Cardiac fibroblast (primary cell): Measurements from ENCODE around the gene RHCG.

ENCODE experiments used
- DNase-seq, 2 donors: peaks; one replicate each; pipeline versions ENCODE4 v3.0.0 to v3.0.0-alpha.2; 2010; ENCODE audit warnings: low read depth in 2 of 2
- H3K4me3 ChIP-seq, 2 donors: replicated peaks in 1 of 2; 1 replicate in 1 of 2; 2 replicates in 1 of 2; pipeline ENCODE4 v1.5.1; 2011; ENCODE audit warnings: low read depth in 2 of 2, low read length in 2 of 2, mild to moderate bottlenecking in 2 of 2, moderate library complexity in 1 of 2
- TF ChIP-seq, protein P1 (sequence below): IDR thresholded peaks from one replicate; pipeline ENCODE4 v1.5.1; 2011; ENCODE audit warnings: low read depth, mild to moderate bottlenecking, low read length, inconsistent platforms

The RHCG gene

GRCh38 chr15:89433686-89434085 lies 62.7 kb downstream of the RHCG start:
- H3K4me3 ChIP-seq, result no peak overlapping the region
- no peak for DNase-seq
- TF ChIP-seq, protein P1, sequence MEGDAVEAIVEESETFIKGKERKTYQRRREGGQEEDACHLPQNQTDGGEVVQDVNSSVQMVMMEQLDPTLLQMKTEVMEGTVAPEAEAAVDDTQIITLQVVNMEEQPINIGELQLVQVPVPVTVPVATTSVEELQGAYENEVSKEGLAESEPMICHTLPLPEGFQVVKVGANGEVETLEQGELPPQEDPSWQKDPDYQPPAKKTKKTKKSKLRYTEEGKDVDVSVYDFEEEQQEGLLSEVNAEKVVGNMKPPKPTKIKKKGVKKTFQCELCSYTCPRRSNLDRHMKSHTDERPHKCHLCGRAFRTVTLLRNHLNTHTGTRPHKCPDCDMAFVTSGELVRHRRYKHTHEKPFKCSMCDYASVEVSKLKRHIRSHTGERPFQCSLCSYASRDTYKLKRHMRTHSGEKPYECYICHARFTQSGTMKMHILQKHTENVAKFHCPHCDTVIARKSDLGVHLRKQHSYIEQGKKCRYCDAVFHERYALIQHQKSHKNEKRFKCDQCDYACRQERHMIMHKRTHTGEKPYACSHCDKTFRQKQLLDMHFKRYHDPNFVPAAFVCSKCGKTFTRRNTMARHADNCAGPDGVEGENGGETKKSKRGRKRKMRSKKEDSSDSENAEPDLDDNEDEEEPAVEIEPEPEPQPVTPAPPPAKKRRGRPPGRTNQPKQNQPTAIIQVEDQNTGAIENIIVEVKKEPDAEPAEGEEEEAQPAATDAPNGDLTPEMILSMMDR, result no peak

- DNase-seq, result peak; percentile 72 to 75
- H3K4me3 ChIP-seq, result peak overlapping the region; percentile 41 to 52
- TF ChIP-seq, protein P1, result peak; percentile 97
These were observed 65.6 kb downstream of the RHCG start for GRCh38 chr15:89430530-89431341.

DNA sequence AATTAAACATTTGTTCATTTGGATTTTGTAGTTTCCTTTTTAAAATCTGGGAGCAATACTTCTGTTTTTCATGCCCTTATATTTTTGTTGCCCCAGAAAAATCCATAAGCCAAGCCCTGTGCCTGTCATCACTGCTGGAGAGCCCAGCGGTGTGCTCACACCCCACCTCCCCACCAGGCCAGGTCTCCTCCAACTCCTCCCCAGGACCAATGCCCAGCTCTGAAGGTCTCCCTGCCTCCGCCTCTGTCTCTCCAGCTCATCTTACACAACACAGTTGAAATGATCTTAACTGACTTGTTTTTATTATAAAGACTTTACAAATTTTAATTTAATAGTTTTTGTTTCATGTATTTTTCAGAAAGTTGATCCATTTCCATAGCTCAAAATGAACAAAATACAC lies 66.4 kb downstream of the RHCG start:
- no peak overlapping the region for H3K4me3 ChIP-seq
- no peak for DNase-seq
- TF ChIP-seq, protein P1, result no peak

DNA sequence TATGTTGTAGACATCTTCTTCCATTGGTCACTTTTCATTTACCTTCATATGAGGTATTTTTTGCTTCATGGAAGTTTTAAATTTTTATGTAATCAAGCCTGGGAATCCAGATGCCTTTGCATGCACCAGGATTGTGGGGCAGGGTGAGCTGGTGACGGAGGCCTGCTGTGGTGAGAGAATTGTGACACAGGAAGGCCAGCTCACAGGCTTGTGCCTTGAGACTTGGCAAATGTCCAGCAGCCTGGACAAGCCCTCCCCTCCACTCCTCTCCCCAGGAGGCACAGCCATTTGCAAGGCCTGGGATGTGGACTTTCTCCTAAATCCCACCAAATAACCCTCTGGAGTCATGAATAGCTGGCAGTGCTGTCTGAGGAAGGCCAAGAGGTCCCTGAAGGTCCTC lies 67.4 kb downstream of the RHCG start:
- peak in 1 of 2 donors; percentile 34 for DNase-seq
- no peak overlapping the region for H3K4me3 ChIP-seq
- TF ChIP-seq, protein P1, result no peak

- TF ChIP-seq, protein P1, result no peak
- no peak overlapping the region for H3K4me3 ChIP-seq
- no peak for DNase-seq
These were observed 68.1 kb downstream of the RHCG start for GRCh38 chr15:89428246-89428645.

DNA sequence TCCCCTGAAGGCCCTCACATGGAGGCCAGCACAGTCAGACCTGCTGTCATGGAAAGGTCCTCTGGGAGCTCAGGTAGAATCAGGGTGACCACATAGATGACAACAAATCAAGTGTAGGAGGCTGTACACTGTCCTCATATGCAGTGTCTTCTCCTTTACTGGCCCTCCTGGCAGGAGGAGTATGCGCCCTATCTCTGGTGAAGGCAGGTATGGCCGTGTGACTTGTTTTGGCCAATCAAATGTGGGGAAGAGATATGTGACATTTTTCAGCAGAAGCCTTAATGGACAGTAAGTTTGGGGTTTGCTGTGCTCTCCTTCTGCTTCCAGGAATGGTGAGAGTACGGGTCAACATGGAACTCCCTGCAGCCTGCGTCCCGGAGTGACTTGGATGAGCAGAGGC lies 69.9 kb downstream of the RHCG start:
- DNase-seq, result no peak
- H3K4me3 ChIP-seq, result no peak overlapping the region
- TF ChIP-seq, protein P1, result no peak
